Measurements from ENCODE around the gene ZNF579. TPM values are rescaled to one million over a fixed set of nuclear protein-coding genes. Genes with fewer than 3 reads are reported as not detected.

Gene ZNF579
- total and polyA plus RNA-seq, 2 donors (not counting 3 experiments of a cell fraction or from before 2014, with no cell fraction given): 11.6 to 15.7 TPM

DNA sequence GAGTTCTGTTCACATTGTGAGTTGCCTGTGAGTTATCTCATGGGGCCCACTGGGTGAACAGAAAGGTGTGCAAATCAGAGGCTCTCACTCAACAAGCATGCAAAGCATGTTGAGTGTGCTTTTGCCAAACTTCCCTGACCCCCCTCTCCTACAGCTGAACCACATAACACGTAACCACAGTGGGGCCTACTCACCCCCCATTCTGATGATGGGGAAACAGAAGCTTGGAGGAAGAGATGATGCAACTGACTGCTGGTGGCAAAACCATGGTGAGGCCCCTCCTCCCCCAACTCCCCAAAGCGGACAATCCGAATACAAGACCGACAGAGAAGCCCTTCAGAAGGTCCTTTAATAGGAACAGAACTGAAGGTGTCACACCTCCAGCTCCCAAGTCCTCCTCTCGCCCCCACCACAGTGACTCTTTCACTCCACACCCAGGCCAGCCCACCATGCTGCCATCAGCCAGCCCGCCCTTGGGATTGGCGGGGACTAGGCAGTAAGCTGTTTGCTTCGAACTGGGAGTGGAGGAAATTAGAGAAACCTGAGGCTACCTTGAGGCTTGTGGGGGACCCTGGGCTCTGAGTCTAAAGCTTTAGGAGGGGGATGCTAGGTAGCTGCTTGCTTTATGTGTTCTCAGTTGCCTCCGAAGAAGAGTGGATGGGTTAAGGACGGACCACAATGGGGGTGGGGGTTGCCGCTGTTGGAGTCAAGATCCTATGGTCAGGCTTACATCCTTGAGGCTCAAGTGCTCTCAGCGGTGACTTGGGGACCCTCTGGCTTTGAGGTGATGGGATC lies 40.0 kb upstream of the ZNF579 start:
- no peaks in the 10 kb centered on the region for H3K79me2 ChIP-seq (ENCODE audit: control insufficient read depth, insufficient read depth, low read length)
- H3K9me1 ChIP-seq (replicated peaks; ENCODE audit: control insufficient read depth, extremely low read depth, insufficient read depth, low read length): no peaks in the 10 kb centered on the region
- no peak overlapping the region for H3K4me3 ChIP-seq (replicated peaks in 1 of 3; ENCODE audit: insufficient read depth in 1 of 3, low read depth in 1 of 3, low read length in 3 of 3)
- H2AFZ ChIP-seq (ENCODE audit: low read depth, low read length): no peak overlapping the region
- ChIA-PET POLR2A (no interaction called here), CTCF (interaction anchor here (1.2 to 1.4 kb wide), 2 partner anchors 11 to 12 kb away, joined by 3 read pairs; no protein-coding TSS in a partner anchor)
- no peaks in the 10 kb centered on the region for H3K9me3 ChIP-seq (replicated peaks; ENCODE audit: control insufficient read depth, insufficient read depth, low read length)
- peaks cover 0 to 12% of the 10 kb centered on the region in 2 experiments for H3K36me3 ChIP-seq (ENCODE audit: control insufficient read depth in 2 of 2, extremely low read depth in 1 of 2, insufficient read depth in 2 of 2, low read length in 2 of 2)
- BruUV-seq (replicated peaks): no TSS peak
- no peak for FAIRE-seq
- peaks cover 8% of the 10 kb centered on the region for H3K4me1 ChIP-seq (ENCODE audit: control insufficient read depth, extremely low read depth, insufficient read depth, low read length)
- H3K27ac ChIP-seq (ENCODE audit: insufficient read depth, low read depth, low read length): no peak overlapping the region
- DNase-seq (ENCODE audit: low read depth, low spot score): no peak
- no peaks in the 10 kb centered on the region for H3K27me3 ChIP-seq (ENCODE audit: control insufficient read depth in 2 of 2, insufficient read depth in 2 of 2, low read length in 2 of 2)
- H4K20me1 ChIP-seq (replicated peaks; ENCODE audit: control insufficient read depth, extremely low read depth, insufficient read depth, low read length): no peaks in the 10 kb centered on the region
- dilution Hi-C loops (cut with MboI; ENCODE audit: extremely low pct_ligation_motif_present, low sequenced_read_pairs) (no loop called here), intact Hi-C loops (cut with micrococcal nuclease) (no loop called here)
- H3K9ac ChIP-seq (replicated peaks; ENCODE audit: extremely low read depth, insufficient read depth, low read length): no peak overlapping the region
- TF ChIP-seq EZH2 (IDR thresholded peaks at IDR 0.05; ENCODE audit: borderline replicate concordance, low read depth, low read length, severe bottlenecking): no peak
- no peak for TF ChIP-seq MYC (IDR thresholded peaks at IDR 0.05; ENCODE audit: low read depth, low read length)
- TF ChIP-seq GATA2 (IDR thresholded peaks at IDR 0.05; ENCODE audit: insufficient read depth, insufficient read length, low read depth, low read length): no peak
- TF ChIP-seq, protein P1, sequence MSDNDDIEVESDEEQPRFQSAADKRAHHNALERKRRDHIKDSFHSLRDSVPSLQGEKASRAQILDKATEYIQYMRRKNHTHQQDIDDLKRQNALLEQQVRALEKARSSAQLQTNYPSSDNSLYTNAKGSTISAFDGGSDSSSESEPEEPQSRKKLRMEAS (IDR thresholded peaks at IDR 0.05; ENCODE audit: insufficient read depth, insufficient read length): no peak
- TF ChIP-seq POLR2AphosphoS5 (IDR thresholded peaks at IDR 0.05; ENCODE audit: insufficient read depth, low read depth, low read length): no peak
- TF ChIP-seq, protein P2, sequence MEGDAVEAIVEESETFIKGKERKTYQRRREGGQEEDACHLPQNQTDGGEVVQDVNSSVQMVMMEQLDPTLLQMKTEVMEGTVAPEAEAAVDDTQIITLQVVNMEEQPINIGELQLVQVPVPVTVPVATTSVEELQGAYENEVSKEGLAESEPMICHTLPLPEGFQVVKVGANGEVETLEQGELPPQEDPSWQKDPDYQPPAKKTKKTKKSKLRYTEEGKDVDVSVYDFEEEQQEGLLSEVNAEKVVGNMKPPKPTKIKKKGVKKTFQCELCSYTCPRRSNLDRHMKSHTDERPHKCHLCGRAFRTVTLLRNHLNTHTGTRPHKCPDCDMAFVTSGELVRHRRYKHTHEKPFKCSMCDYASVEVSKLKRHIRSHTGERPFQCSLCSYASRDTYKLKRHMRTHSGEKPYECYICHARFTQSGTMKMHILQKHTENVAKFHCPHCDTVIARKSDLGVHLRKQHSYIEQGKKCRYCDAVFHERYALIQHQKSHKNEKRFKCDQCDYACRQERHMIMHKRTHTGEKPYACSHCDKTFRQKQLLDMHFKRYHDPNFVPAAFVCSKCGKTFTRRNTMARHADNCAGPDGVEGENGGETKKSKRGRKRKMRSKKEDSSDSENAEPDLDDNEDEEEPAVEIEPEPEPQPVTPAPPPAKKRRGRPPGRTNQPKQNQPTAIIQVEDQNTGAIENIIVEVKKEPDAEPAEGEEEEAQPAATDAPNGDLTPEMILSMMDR (IDR thresholded peaks at IDR 0.05; ENCODE audit: extremely low read depth in 1 of 2, insufficient read depth in 1 of 2, low read depth in 1 of 2, low read length in 2 of 2): no peak
- TF ChIP-seq POLR2A (IDR thresholded peaks at IDR 0.05; ENCODE audit: low read depth, low read length): no peak
- no peak for TF ChIP-seq JUN (IDR thresholded peaks at IDR 0.05; ENCODE audit: borderline replicate concordance, insufficient read depth, insufficient read length, low read depth)
- TF ChIP-seq FOS (IDR thresholded peaks at IDR 0.05; ENCODE audit: borderline replicate concordance, insufficient read depth, low read length): no peak
- H3K4me2 ChIP-seq (ENCODE audit: insufficient read depth, low read length): no peak overlapping the region
